Measurements from ENCODE around the gene TC2N. TPM values are rescaled to one million over a fixed set of nuclear protein-coding genes. Genes with fewer than 3 reads are reported as not detected.

The TC2N gene
- total and polyA plus RNA-seq, 7 donors = 12.1 to 49.2 (median 28.2) TPM

- Histone ChIP-seq H3K4me1 (no peaks in the 10 kb centered on the region), H3K9me3 (no peaks in the 10 kb centered on the region), H3K27ac (no peak overlapping the region), H3K27me3 (no peaks in the 10 kb centered on the region), H3K4me3 (no peak overlapping the region), H3K36me3 (peaks cover 0 to 4% (median 0%) of the 10 kb centered on the region in 4 donors)
- intact Hi-C loops (cut with DNase I) = no loop called here
- no peak for DNase-seq
- WGBS, 2 donors = 70 to 91% methylated on average over 4 of the region's 4 CpGs
- TF ChIP-seq, protein P1, sequence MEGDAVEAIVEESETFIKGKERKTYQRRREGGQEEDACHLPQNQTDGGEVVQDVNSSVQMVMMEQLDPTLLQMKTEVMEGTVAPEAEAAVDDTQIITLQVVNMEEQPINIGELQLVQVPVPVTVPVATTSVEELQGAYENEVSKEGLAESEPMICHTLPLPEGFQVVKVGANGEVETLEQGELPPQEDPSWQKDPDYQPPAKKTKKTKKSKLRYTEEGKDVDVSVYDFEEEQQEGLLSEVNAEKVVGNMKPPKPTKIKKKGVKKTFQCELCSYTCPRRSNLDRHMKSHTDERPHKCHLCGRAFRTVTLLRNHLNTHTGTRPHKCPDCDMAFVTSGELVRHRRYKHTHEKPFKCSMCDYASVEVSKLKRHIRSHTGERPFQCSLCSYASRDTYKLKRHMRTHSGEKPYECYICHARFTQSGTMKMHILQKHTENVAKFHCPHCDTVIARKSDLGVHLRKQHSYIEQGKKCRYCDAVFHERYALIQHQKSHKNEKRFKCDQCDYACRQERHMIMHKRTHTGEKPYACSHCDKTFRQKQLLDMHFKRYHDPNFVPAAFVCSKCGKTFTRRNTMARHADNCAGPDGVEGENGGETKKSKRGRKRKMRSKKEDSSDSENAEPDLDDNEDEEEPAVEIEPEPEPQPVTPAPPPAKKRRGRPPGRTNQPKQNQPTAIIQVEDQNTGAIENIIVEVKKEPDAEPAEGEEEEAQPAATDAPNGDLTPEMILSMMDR (IDR thresholded peaks at IDR 0.05) = no peak
- TF ChIP-seq EP300 (IDR thresholded peaks at IDR 0.05) = no peak
- TF ChIP-seq POLR2AphosphoS5 (IDR thresholded peaks at IDR 0.05) = no peak
- TF ChIP-seq POLR2A (IDR thresholded peaks at IDR 0.05) = no peak
These were observed 4.9 kb downstream of the TC2N start for GRCh38 chr14:91862417-91862816.

GRCh38 chr14:91861091-91861490, 6.2 kb downstream of the TC2N start:
- no peak for DNase-seq
- H3K36me3 ChIP-seq = no peaks in the 10 kb centered on the region

GRCh38 chr14:91860238-91860637, 7.1 kb downstream of the TC2N start:
- H3K36me3 ChIP-seq = no peaks in the 10 kb centered on the region
- TF ChIP-seq POLR2A (IDR thresholded peaks at IDR 0.05) (no peak), EP300 (IDR thresholded peaks at IDR 0.05) (no peak), POLR2AphosphoS5 (IDR thresholded peaks at IDR 0.05) (no peak)
- TF ChIP-seq, protein P1 (IDR thresholded peaks at IDR 0.05) = no peak
- no peak overlapping the region for H3K27ac ChIP-seq
- H3K4me1 ChIP-seq = no peaks in the 10 kb centered on the region
- intact Hi-C loops (cut with DNase I) = no loop called here
- DNase-seq = no peak
- H3K9me3 ChIP-seq = no peaks in the 10 kb centered on the region
- no peaks in the 10 kb centered on the region for H3K27me3 ChIP-seq
- no peak overlapping the region for H3K4me3 ChIP-seq

More at GRCh38 chr14:91861091-91861490, 6.2 kb downstream of the TC2N start:
- no peaks in the 10 kb centered on the region for H3K9me3 ChIP-seq
- TF ChIP-seq POLR2AphosphoS5 (IDR thresholded peaks at IDR 0.05) (no peak), POLR2A (IDR thresholded peaks at IDR 0.05) (no peak), EP300 (IDR thresholded peaks at IDR 0.05) (no peak)
- TF ChIP-seq, protein P1 (IDR thresholded peaks at IDR 0.05) = no peak
- no peak overlapping the region for H3K4me3 ChIP-seq
- intact Hi-C loops (cut with DNase I) = no loop called here
- no peaks in the 10 kb centered on the region for H3K27me3 ChIP-seq
- H3K27ac ChIP-seq = no peak overlapping the region
- no peaks in the 10 kb centered on the region for H3K4me1 ChIP-seq
- 61 to 63% methylated on average over 2 of the region's 2 CpGs for WGBS, 2 donors

- no peaks in the 10 kb centered on the region for H3K9me3 ChIP-seq
- H3K27me3 ChIP-seq = no peaks in the 10 kb centered on the region
- no peak overlapping the region for H3K27ac ChIP-seq
- H3K36me3 ChIP-seq = no peaks in the 10 kb centered on the region
- no peak overlapping the region for H3K4me3 ChIP-seq
- no peak for DNase-seq
- 31 to 50% methylated on average over 8 of the region's 8 CpGs for WGBS, 2 donors
- intact Hi-C loops (cut with DNase I) = no loop called here
- TF ChIP-seq POLR2AphosphoS5 (IDR thresholded peaks at IDR 0.05) (no peak), POLR2A (IDR thresholded peaks at IDR 0.05) (no peak), EP300 (IDR thresholded peaks at IDR 0.05) (no peak)
- TF ChIP-seq, protein P1 (IDR thresholded peaks at IDR 0.05) = no peak
- H3K4me1 ChIP-seq = peaks cover 0 to 4% (median under 1%) of the 10 kb centered on the region in 4 donors
These were observed 8.6 kb downstream of the TC2N start for GRCh38 chr14:91858536-91859275.

All from sigmoid colon (tissue), 7 donors.